ENCODE results near the gene ANP32D.
"Not testable (repeated sequence)": the region's sequence is repeated elsewhere in the genome, so short reads cannot be mapped to it uniquely, and the experiment has no call there.

Gene ANP32D

DNA sequence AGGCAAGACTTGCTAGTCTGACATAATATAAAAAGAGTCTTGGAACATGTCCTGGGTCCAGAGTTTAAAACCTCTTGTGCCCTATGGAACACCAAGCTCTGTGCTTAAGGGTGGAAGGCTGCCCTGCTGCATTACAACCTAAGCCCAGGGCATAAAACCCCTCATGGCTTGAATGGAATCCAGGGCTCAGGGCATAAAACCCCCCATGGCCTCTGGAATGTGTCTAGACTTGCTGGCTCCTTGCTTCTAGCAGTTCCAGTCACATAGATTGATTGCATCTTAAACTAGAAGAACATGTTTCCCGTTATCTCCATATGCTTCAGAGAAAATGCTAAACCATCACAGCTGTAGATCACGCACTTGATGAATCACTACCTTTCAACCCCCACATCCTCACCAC lies 34.5 kb downstream of the ANP32D start:
- not testable (repeated sequence) for DNase-seq (ENCODE audit: low spot score)

DNA sequence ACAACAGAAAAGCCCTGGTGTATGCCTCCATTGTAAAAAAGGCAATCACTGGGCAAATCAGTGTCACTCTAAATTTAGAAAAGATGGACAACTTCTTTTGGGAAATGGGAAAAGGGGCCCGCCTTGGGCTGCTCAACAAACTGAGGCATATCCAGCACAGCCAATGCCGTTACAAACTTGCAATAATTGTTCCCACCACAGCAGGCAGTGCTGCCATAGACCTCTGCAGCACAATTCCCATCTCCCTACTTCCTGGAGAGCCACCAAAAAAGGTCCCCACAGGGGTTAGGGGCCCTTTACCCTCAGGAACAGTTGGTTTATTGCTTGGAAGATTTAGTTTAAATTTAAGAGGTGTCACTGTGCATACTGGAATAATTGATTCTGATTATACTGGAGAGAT lies 36.6 kb downstream of the ANP32D start:
- DNase-seq (ENCODE audit: low spot score) = no peak

DNA sequence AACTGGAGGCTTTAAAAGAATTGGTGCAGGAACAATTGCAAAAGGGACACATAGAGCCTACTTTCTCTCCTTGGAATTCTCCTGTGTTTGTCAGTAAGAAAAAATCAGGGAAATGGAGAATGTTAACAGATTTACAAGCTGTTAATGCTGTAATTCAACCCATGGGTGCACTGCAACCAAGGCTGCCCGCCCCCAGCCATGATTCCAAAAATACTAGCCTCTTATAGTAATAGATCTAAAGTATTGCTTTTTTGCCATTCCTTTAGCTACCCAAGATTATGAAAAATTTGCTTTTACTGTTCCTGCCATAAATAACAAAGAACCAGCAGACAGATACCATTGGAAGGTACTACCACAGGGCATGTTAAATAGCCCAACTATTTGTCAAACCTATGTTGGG lies 37.8 kb downstream of the ANP32D start:
- no peak for DNase-seq (ENCODE audit: low spot score)

GRCh38 chr12:48512855-48513254 lies 40.5 kb downstream of the ANP32D start:
- DNase-seq (ENCODE audit: low spot score) = no peak

DNA sequence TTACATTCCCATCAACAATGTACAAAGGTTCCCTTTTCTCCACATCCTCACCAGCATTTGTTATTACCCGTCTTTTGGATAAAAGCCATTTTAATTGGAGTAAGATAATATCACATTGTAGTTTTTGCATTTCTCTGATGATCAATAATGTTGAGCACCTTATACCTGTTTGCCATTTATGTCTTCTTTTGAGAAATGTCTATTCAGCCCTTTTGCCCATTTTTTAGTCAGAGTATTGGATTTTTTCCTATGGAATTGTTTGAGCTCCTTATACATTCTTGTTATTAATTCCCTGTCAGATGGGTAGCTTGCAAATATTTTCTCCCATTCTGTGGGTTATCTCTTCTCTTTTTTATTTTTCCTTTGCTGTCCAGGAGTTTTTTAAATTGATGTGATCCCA lies 42.4 kb downstream of the ANP32D start:
- DNase-seq (ENCODE audit: low spot score) = no peak

DNA sequence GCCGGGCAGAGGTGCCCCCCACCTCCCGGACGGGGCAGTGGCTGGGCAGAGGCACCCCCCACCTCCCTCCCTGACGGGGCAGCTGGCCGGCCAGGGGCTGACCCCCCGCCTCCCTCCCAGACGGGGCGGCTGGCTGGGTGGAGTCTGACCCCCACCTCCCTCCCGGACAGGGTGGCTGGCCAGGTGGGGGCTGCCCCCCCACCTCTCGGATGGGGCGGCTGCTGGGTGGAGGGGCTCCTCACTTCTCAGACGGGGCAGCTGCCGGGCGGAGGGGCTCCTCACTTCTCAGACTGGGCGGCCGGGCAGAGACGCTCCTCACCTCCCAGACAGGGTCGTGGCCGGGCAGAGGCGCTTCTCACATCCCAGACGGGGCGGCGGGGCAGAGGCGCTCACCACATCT lies 48.0 kb downstream of the ANP32D start:
- DNase-seq (ENCODE audit: low spot score) = not testable (repeated sequence)
